Body of pancreas (tissue), 4 donors: ENCODE results near the gene NR4A3. TPM values are rescaled to one million over a fixed set of nuclear protein-coding genes. Genes with fewer than 3 reads are reported as not detected.

ENCODE experiments used
- ATAC-seq: fragments of 150-250 bp; one replicate; pipeline ENCODE4 v1.9.1; 2016
- DNase-seq, 4 donors: peaks; one replicate each; pipeline ENCODE4 v3.0.0-alpha.2; 2019
- H3K27ac ChIP-seq, 4 donors: fragments of 200-600 bp; sonication (generic); 1 replicate in 3 of 4; 2 replicates in 1 of 4; pipeline versions ENCODE4 v1.5.1 to v1.6.1; 2016 to 2019; ENCODE audit warnings: mild to moderate bottlenecking in 1 of 4, mixed read lengths in 1 of 4, moderate library complexity in 1 of 4
- H3K27me3 ChIP-seq, 2 donors: fragments of 200-600 bp; sonication (generic); one replicate each; pipeline ENCODE4 v1.6.0; 2016; ENCODE audit warnings: mild to moderate bottlenecking in 1 of 2
- H3K36me3 ChIP-seq, 2 donors: fragments of 200-600 bp; sonication (generic); replicated peaks in 1 of 2; 2 replicates each; pipeline ENCODE4 v1.5.1; 2016; ENCODE audit warnings: low read depth in 2 of 2; ENCODE audit not compliant: insufficient read depth in 1 of 2
- H3K4me1 ChIP-seq: fragments of 200-600 bp; sonication (generic); one replicate; pipeline ENCODE4 v1.6.0; 2016
- H3K4me3 ChIP-seq, 2 donors: fragments of 200-600 bp; sonication (generic); 1 replicate in 1 of 2; 2 replicates in 1 of 2; pipeline ENCODE4 v1.5.1; 2016 to 2019
- H3K9me3 ChIP-seq, 3 donors: fragments of 200-600 bp; sonication (generic); 1 replicate in 2 of 3; 2 replicates in 1 of 3; pipeline ENCODE4 v1.5.1; 2016
- CTCF ChIP-seq, 7 experiments: fragments of 450-650 bp in 4 of 7; fragments of 200-600 bp in 3 of 7; sonication (generic) in 3 of 7; IDR thresholded peaks; one replicate each; pipeline ENCODE4 v1.5.1; 2016 to 2019; ENCODE audit warnings: antibody characterized with exemption in 7 of 7
- POLR2A ChIP-seq, 3 donors: fragments of 450-650 bp; IDR thresholded peaks; one replicate each; pipeline ENCODE4 v1.6.1; 2016; ENCODE audit warnings: antibody characterized with exemption in 3 of 3, mild to moderate bottlenecking in 2 of 3
- WGBS, 2 donors: methylation state at CpG; one replicate each; pipeline ENCODE4 v1.1.5; 2017; 5-methylcytosine and 5-hydroxymethylcytosine counted together
- intact Hi-C: fragments of 100-400 bp; cut with DNase I; formaldehyde crosslinking; loops from one replicate; pipeline ENCODE4 v1.15.1; 2023
- total RNA-seq, 2 donors: library from RNA; depleted of rRNA; stranded (reverse); fragments of >200 nt; gene quantifications; one replicate each; pipeline ENCODE4 v1.1.0, GENCODE V29; 2016

The NR4A3 gene
- total RNA-seq, 2 donors from 2014 or later = 1.0 to 8.9 TPM

- TF ChIP-seq CTCF (IDR thresholded peaks at IDR 0.05) (no peak), POLR2A (IDR thresholded peaks at IDR 0.05) (no peak)
- Histone ChIP-seq H3K27ac (no peak overlapping the region), H3K4me3 (no peak overlapping the region), H3K27me3 (no peaks in the 10 kb centered on the region), H3K4me1 (peaks cover 6% of the 10 kb centered on the region), H3K36me3 (no peaks in the 10 kb centered on the region), H3K9me3 (no peaks in the 10 kb centered on the region)
- DNase-seq = no peak
- WGBS, 2 donors = 87 to 89% methylated on average over 8 of the region's 8 CpGs
- intact Hi-C loops = no loop called here
- no peak for ATAC-seq
Measured at GRCh38 chr9:99811598-99812383, 9.9 kb upstream of the NR4A3 start.

DNA sequence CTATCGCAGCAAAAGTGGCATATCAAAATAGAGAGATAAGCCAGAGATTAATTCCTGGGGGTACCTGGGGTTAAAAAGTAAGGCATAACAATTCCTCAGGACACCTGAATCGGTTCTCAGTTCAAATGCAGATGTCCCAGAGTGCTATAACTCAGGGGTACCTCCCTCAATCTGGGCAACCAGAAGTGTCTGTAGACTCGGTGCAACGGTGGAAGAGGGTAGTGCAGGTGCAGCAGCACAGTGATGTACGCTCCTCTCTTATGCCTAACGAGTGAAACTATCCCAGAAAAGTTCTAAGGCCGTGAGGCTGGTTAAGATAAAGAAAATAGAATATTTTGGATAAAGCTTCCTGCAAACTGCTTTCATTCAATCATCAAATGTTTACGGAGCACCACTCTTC is 7.9 kb upstream of the NR4A3 start:
- Histone ChIP-seq H3K27ac (no peak overlapping the region), H3K4me1 (peaks cover 5% of the 10 kb centered on the region), H3K36me3 (no peaks in the 10 kb centered on the region), H3K27me3 (no peaks in the 10 kb centered on the region), H3K9me3 (no peaks in the 10 kb centered on the region), H3K4me3 (no peak overlapping the region)
- 80 to 87% methylated on average over 8 of the region's 8 CpGs for WGBS, 2 donors
- ATAC-seq = no peak
- DNase-seq = no peak
- intact Hi-C loops = no loop called here
- no peak for TF ChIP-seq CTCF (IDR thresholded peaks at IDR 0.05)
- no peak for TF ChIP-seq POLR2A (IDR thresholded peaks at IDR 0.05)

- H3K27me3 ChIP-seq = no peaks in the 10 kb centered on the region
- no peak for DNase-seq
- H3K9me3 ChIP-seq = no peaks in the 10 kb centered on the region
- TF ChIP-seq POLR2A (IDR thresholded peaks at IDR 0.05) = no peak
- TF ChIP-seq CTCF (IDR thresholded peaks at IDR 0.05) = no peak
- no peaks in the 10 kb centered on the region for H3K36me3 ChIP-seq
- no peak for ATAC-seq
- no peak overlapping the region for H3K27ac ChIP-seq
- H3K4me3 ChIP-seq = no peak overlapping the region
- WGBS, 2 donors = 89 to 92% methylated on average over 2 of the region's 2 CpGs
- intact Hi-C loops = no loop called here
- H3K4me1 ChIP-seq = peaks cover 8% of the 10 kb centered on the region
Measured at GRCh38 chr9:99814359-99814758, 7.3 kb upstream of the NR4A3 start.

DNA sequence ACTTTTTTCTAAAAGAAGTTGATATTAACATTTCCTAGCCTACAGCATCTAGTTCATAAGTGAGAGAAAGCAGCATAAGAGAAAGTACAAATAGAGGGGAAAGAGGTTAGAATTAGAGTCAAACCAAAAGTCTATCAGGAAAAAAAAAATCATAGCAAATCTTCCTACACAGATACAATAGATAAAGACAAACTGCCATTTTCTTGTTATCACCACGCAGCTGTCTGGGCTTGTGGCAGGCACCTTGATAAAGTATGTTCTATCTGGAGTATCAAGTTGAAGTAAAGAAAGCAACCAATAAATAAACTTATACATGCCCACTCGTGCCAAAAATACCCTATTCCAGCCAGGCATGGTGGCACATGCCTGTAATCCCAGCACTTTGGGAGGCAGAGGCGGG is 5.3 kb upstream of the NR4A3 start:
- Histone ChIP-seq H3K36me3 (no peaks in the 10 kb centered on the region), H3K9me3 (no peaks in the 10 kb centered on the region), H3K4me3 (no peak overlapping the region), H3K4me1 (peaks cover 8% of the 10 kb centered on the region), H3K27me3 (no peaks in the 10 kb centered on the region), H3K27ac (no peak overlapping the region)
- ATAC-seq = no peak
- intact Hi-C loops = no loop called here
- no peak for DNase-seq
- WGBS, 2 donors = 75 to 78% methylated on average over 3 of the region's 3 CpGs
- TF ChIP-seq CTCF (IDR thresholded peaks at IDR 0.05) = no peak
- TF ChIP-seq POLR2A (IDR thresholded peaks at IDR 0.05) = no peak

DNA sequence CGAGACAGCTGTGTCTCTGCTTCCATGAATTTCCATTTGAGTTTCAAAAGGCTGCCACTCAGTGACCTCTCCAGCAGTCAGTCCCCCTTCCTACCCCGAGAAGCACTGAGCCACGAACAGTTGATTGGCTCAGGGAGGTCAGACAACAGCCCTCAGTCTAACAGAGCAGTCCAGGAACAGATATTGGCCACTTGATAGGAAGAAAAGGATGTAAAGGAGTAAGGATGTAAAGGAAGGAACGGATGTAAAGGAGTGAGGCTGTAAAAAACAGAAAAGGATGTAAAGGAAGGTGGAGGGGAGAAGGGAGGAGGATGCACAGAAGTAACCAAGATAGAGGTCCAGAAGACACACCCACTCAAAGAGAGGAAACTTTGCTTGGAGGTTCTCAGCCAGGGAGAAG is 3.2 kb upstream of the NR4A3 start:
- intact Hi-C loops = no loop called here
- ATAC-seq = no peak
- Histone ChIP-seq H3K4me1 (peaks cover 23% of the 10 kb centered on the region), H3K27ac (peak overlapping the region in 2 of 4 donors; percentile 99), H3K27me3 (no peaks in the 10 kb centered on the region), H3K36me3 (no peaks in the 10 kb centered on the region), H3K9me3 (no peaks in the 10 kb centered on the region), H3K4me3 (no peak overlapping the region)
- no peak for TF ChIP-seq POLR2A (IDR thresholded peaks at IDR 0.05)
- TF ChIP-seq CTCF (IDR thresholded peaks at IDR 0.05) = no peak
- DNase-seq = no peak
- WGBS, 2 donors = 34 to 42% methylated on average over 4 of the region's 4 CpGs
